Glutamatergic neuron (in vitro differentiated cells): ENCODE data around the gene TEX29. TPM values are rescaled to one million over a fixed set of nuclear protein-coding genes. Genes with fewer than 3 reads are reported as not detected.

Experiments
- DNase-seq: peaks from one replicate; pipeline ENCODE4 v3.0.0; 2022
- H3K27ac Mint-ChIP-seq: one replicate; pipeline ENCODE4 v1.8.0; 2020; ENCODE audit warnings: mild to moderate bottlenecking, mixed read lengths, inconsistent platforms; ENCODE audit not compliant: unreplicated experiment
- H3K27me3 Mint-ChIP-seq: one replicate; pipeline ENCODE4 v1.8.0; 2020; ENCODE audit warnings: mild to moderate bottlenecking, moderate library complexity, mixed read lengths, inconsistent platforms; ENCODE audit not compliant: unreplicated experiment
- H3K36me3 Mint-ChIP-seq: one replicate; pipeline ENCODE4 v1.8.0; 2020; ENCODE audit warnings: mild to moderate bottlenecking, mixed read lengths, inconsistent platforms; ENCODE audit not compliant: unreplicated experiment
- H3K4me1 Mint-ChIP-seq: one replicate; pipeline ENCODE4 v1.8.0; 2020; ENCODE audit warnings: mild to moderate bottlenecking, low read depth, mixed read lengths, inconsistent platforms; ENCODE audit not compliant: unreplicated experiment
- H3K4me3 Mint-ChIP-seq: one replicate; pipeline ENCODE4 v1.8.0; 2020; ENCODE audit warnings: mild to moderate bottlenecking, mixed read lengths, inconsistent platforms; ENCODE audit not compliant: unreplicated experiment
- H3K9me3 Mint-ChIP-seq: one replicate; pipeline ENCODE4 v1.8.0; 2020; ENCODE audit warnings: mild to moderate bottlenecking, moderate library complexity, mixed read lengths, inconsistent platforms; ENCODE audit not compliant: unreplicated experiment
- CTCF ChIP-seq: fragments of 200-600 bp; sonication (generic); IDR thresholded peaks from one replicate; pipeline ENCODE4 v1.5.0; 2021; ENCODE audit not compliant: partially characterized antibody, unreplicated experiment
- total RNA-seq: library from RNA; stranded (reverse); fragmentation: NEBNext Ultra II Directional; extraction: Animal tissue kit (Norgen Biotek cat#: 25700); gene quantifications from one replicate; pipeline ENCODE4 v1.2.1, GENCODE V29; 2021; ENCODE audit not compliant: unreplicated experiment

The TEX29 gene
- total RNA-seq, 1 donor from 2014 or later, result 0.64 TPM

GRCh38 chr13:111360452-111360851 lies 40.0 kb downstream of the TEX29 start:
- H3K27me3 Mint-ChIP-seq, result peaks cover 1% of the 10 kb centered on the region

GRCh38 chr13:111361046-111361872 lies 40.8 kb downstream of the TEX29 start:
- no peak overlapping the region for H3K27ac Mint-ChIP-seq
- no peak for DNase-seq

More at GRCh38 chr13:111360452-111360851, 40.0 kb downstream of the TEX29 start:
- DNase-seq, result no peak
- H3K9me3 Mint-ChIP-seq, result peaks cover 1% of the 10 kb centered on the region
- H3K4me1 Mint-ChIP-seq, result no peaks in the 10 kb centered on the region
- H3K36me3 Mint-ChIP-seq, result no peaks in the 10 kb centered on the region
- no peak overlapping the region for H3K27ac Mint-ChIP-seq
- H3K4me3 Mint-ChIP-seq, result no peak overlapping the region
- no peak for TF ChIP-seq CTCF

GRCh38 chr13:111361873-111362648 lies 41.6 kb downstream of the TEX29 start:
- Mint-ChIP-seq H3K4me3 (no peak overlapping the region), H3K4me1 (no peaks in the 10 kb centered on the region), H3K27me3 (peaks cover 1% of the 10 kb centered on the region), H3K36me3 (no peaks in the 10 kb centered on the region), H3K9me3 (peaks cover 1% of the 10 kb centered on the region), H3K27ac (no peak overlapping the region)
- no peak for DNase-seq
- TF ChIP-seq CTCF, result no peak

More at GRCh38 chr13:111361046-111361872, 40.8 kb downstream of the TEX29 start:
- Mint-ChIP-seq H3K4me1 (no peaks in the 10 kb centered on the region), H3K36me3 (no peaks in the 10 kb centered on the region), H3K4me3 (no peak overlapping the region), H3K9me3 (peaks cover 1% of the 10 kb centered on the region), H3K27me3 (peaks cover 1% of the 10 kb centered on the region)
- no peak for TF ChIP-seq CTCF

GRCh38 chr13:111363121-111363520 lies 42.7 kb downstream of the TEX29 start:
- peaks cover 1% of the 10 kb centered on the region for H3K27me3 Mint-ChIP-seq
- H3K4me3 Mint-ChIP-seq, result no peak overlapping the region
- peaks cover 1% of the 10 kb centered on the region for H3K9me3 Mint-ChIP-seq
- no peak for TF ChIP-seq CTCF
- DNase-seq, result no peak
- no peaks in the 10 kb centered on the region for H3K4me1 Mint-ChIP-seq
- no peak overlapping the region for H3K27ac Mint-ChIP-seq
- no peaks in the 10 kb centered on the region for H3K36me3 Mint-ChIP-seq
